GM21786 (cell line): ENCODE measurements around the gene MXD1.

Experiments used
- ATAC-seq: cut with Tn5 transposase; IDR thresholded peaks from one replicate; pipeline ENCODE4 v1.9.1; 2021; ENCODE audit not compliant: unreplicated experiment

Gene MXD1

DNA sequence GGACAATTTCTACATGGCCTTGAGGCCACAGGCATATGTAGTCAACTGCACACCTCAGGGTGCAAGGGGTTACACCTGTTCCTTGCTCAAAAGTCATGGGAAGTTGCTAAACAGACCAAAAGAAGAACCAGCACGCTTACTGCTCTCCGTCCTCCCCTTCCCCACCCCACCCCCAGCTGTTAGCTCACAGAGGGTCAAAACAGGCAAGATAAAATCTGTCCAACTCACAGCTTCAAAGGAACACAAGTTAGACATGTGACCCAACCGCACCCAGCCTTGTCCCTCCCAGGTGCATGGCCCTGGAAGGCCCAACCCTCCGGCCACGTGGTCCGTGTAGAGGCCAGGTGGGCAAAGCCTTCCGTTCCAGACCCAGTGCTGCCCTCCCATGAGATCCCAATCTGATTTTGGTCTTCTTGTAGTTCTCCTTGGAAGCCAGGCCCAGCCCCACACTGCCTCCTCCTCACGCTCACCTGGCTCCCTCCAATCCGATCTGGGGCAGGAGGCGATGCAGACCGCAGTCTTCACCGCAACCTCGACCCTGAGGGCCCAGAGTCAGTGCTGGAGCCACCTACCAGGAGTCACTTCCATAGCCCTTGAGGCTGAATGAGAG lies 61.0 kb downstream of the MXD1 start:
- ATAC-seq, result no peak

DNA sequence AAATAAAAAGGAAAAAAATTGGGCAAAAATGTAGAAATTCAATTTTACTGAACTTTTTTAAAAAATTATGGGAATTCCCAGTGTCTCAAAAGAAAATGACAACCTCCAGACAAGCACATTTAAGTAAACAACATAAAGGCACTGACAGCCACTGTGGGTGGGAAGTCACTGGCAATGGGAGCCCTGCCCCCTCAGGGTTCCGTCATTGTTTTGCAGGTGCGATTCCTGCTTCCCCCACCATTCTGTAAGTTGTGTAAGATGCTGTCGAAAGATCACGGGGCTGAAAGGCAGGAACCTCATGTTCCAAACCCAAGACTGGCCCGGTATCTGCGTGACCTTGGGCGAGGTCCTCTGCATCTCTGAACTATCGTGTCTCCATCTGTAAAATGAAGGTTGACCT lies 62.3 kb downstream of the MXD1 start:
- no peak for ATAC-seq

DNA sequence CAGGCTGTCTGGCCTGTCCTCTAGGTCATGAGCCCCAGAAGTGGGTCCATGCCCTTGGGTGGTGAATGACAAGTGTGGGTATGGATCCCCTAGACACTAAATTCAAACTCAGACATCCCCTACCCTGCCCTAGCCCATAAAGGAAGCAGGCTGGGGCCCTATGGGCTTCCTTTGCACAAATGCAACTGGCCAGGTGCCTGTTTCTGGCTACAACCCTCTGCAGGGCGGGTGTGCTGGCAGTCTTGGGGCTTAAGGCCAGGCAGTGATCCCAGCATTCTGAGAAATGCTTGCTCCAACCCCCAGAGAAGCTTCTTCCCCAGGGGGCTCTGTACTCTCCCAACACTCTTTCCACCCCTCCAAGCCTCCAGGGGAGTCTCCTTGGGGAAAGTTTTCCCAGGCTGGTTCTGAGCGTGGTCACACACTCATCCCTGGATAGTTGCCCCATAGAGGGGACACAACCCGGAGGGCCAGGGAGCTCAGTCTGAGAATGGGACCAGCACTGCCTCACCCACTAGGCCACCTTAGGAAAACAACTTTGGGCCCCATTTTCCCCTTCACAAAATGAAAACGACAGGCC lies 63.1 kb downstream of the MXD1 start:
- no peak for ATAC-seq

DNA sequence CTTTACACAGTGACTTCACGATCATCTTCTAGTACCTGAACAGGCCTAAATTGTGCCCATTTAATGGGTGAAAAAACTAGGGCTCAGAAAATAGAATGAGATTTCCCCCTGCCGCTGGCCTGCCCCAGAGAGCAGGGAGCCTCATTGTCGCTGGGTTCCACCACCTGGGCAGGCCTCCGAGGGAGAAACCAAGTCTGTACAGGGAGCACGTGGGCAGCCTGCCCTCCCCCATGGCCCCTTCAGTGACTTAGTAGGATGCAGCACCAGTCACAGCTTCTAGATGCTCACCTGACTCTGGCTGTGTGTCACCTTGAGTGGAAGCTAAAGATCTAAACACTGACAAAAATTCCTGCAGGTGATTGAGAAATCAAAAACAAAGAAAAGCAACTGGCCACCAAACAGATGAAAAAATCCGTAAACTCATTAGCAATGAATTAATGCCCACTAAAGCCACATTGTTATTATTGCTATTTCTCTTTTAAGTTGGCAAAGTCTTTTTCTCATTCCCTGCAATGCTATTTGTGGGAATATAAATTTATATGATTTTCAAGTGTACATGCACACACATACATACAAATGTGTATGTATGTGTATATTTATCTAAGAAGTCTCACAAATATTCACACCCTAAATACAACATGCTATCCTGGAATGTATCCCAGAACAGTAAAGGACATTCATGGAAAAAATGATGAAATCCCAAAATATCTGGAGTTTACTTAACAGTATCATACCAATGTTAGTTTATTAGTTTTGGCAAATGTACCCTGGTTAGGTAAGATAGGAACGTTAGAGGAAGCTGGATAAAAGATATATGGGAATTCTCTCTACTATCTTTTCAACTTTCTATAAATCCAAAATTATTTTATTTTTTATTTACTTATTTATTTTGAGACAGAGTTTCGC lies 65.2 kb downstream of the MXD1 start:
- no peak for ATAC-seq

DNA sequence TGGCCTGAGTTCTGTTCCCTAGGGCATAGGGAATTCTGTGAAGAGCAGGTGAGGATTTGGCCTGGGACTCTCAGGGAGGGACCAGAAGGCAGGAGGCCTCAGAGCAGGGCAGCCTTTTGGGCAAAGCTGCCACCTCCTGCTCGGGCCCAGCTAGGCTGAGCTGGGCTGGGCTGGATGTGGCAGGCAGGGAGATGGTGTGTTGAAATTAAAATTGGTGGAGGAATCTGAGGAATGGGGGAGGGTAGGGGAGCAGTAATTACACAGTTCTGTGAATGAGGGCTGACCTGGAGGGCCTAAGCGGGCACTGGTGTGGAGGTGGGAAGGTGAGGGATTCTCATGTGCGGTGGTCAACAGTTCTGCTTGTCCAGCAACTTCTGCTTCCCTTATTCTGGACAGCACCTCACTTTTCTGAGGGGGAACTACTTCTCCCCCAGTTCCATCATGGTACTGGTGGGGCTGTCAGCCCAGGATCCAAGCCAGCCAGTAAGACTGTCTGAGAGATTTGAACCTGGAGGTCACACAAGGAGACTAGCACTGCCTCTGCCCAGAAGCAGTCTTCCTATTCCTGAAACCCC lies 68.6 kb downstream of the MXD1 start:
- ATAC-seq, result no peak

DNA sequence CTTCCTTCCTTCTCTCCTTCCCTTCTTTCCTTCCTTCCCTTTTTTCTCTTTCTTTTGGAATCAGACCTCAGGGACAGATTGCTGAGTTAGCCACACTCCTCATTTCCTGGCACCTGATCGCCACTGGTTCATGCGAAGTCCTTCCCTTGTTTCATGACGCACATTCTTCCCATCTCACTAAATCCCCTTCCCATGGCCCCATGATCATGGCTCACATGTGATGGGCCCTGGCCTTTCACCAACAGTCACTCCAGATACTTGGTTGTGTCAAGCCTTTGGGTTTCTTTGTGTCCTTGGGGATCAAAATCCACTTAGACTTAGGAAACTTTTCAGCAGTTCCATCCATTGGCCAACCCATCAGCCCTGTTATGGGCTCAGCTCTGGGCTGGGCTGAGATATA lies 70.3 kb downstream of the MXD1 start:
- ATAC-seq, result no peak

DNA sequence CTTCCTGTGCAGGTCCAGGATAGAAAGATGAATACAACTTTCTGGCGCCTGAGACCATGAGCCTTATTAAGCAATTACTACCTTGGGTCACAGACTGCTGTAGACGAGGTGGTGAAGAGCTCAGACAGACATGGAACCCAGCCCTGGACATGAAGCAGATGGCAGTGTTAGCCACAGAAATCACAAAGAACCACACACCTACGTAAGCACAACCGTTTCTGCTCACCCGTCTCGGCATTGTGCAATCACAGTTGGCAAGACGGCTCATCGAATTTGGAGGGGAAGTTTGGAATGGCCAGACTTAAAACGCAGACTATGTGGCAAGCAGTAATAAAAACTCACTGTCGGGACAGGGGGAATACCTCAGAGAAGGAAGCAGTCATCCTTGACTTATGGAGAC lies 70.8 kb downstream of the MXD1 start:
- ATAC-seq, result no peak

DNA sequence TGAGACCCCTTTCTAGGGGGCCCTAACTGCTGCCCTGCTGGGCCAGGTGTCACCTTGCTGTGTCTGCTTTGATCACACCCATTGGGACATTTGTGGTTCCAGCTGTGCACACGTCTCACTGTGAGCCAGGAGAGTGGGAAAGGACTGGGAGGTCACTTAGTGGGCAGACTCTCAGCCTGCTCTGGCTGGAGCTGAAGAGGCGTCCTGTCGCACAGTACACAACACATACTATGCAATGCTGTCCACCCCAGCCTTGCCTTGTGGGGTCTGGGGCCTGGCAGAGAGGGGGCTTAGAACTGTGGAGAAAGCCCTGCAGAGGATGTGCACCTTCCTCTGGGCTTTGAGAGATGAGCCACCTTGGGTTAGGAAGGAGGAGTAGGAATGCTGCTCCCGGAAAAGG lies 71.8 kb downstream of the MXD1 start:
- no peak for ATAC-seq

DNA sequence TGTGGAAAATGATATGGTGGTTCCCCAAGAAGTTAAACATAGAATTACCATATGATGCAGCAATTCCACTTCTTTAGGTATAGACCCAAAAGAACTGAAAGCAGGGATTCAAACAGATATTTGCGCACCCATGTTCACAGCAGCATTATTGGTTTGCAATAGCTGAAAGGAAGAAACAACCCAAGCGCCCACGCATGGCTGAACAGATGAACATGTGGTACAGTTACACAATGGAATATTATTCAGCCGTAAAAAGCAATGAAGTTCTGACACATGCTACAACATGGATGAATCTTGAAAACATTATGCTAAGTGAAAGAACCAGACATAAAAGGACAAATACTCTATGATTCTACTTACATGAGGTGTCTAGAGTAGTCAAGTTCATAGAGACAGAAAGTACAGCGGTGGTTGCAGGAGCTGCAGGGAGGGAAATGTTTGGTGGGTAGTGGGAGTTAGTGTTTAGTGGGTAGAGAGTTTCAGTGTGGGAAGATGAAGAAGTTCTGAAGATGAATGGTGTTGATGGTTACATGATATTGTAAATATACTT lies 73.3 kb downstream of the MXD1 start:
- ATAC-seq, result no peak

DNA sequence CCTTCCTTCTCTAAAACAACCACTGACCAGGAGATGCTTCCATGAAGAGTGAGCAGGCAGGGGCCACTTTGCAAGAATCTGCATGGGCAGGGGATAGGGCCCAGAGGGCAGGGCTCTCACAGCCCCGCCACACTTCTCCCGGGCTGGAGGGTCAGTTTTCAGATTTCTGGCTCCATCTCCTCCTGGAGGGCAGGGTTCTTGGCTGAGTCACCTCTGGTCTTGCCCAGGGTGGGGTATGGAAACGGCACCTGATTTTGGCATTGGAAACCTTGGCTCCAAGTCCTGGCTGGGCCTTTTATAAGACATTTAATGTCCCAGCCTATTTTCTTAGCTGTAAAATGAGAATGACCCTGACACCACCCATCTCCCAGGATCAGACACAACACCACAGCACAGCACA lies 74.1 kb downstream of the MXD1 start:
- ATAC-seq, result no peak

DNA sequence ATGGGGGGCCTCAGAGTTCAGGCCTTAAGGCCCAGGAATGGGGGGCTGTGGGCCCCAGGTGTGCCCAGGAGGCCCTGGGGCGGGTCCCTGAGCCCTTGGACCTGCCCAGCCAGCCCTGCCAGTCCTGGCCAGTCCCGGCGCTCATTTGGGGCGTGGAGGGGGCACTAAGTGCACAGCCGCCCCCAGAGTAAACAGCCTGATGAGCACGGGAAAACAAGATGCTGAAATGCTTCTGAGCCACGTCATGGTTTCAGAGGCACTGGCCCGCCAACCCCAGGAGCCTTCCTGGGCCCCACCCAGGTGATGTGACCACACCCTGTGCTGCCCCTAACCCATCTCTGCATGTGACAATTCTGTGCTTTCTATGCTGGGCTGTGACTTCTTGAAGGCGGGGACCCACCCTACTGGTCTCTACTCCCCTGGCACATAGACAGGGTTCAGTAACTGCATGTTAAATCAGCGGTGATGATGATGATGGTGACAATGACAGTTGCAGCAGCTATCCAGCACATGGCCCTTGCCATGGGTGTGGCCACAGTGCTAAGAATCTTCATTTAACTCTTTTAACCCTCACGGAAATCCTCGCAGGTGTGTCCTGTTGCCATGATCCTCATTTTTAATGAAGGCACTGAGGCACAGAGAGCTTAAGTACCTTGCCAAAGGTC lies 74.7 kb downstream of the MXD1 start:
- no peak for ATAC-seq
